Measurements from ENCODE around the gene BIN1. TPM values are rescaled to one million over a fixed set of nuclear protein-coding genes. Genes with fewer than 3 reads are reported as not detected.

BIN1 gene
- total RNA-seq, 1 donor from 2014 or later: 99.0 TPM

GRCh38 chr2:127011796-127012195 is 95.2 kb downstream of the BIN1 start:
- H3K4me3 ChIP-seq (ENCODE audit: low read depth, low read length): no peak overlapping the region
- no peak for DNase-seq (ENCODE audit: low read depth)
- TF ChIP-seq, protein P1, sequence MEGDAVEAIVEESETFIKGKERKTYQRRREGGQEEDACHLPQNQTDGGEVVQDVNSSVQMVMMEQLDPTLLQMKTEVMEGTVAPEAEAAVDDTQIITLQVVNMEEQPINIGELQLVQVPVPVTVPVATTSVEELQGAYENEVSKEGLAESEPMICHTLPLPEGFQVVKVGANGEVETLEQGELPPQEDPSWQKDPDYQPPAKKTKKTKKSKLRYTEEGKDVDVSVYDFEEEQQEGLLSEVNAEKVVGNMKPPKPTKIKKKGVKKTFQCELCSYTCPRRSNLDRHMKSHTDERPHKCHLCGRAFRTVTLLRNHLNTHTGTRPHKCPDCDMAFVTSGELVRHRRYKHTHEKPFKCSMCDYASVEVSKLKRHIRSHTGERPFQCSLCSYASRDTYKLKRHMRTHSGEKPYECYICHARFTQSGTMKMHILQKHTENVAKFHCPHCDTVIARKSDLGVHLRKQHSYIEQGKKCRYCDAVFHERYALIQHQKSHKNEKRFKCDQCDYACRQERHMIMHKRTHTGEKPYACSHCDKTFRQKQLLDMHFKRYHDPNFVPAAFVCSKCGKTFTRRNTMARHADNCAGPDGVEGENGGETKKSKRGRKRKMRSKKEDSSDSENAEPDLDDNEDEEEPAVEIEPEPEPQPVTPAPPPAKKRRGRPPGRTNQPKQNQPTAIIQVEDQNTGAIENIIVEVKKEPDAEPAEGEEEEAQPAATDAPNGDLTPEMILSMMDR (conservative IDR thresholded peaks at IDR 0.05; ENCODE audit: low read depth, low read length): no peak

- H3K4me3 ChIP-seq (ENCODE audit: low read depth, low read length): no peak overlapping the region
- TF ChIP-seq, protein P1 (conservative IDR thresholded peaks at IDR 0.05; ENCODE audit: low read depth, low read length): no peak
- no peak for DNase-seq (ENCODE audit: low read depth)
These were observed 95.7 kb downstream of the BIN1 start for GRCh38 chr2:127011231-127011661.

GRCh38 chr2:127008265-127009015 is 98.5 kb downstream of the BIN1 start:
- DNase-seq (ENCODE audit: low read depth): no peak
- TF ChIP-seq, protein P1 (conservative IDR thresholded peaks at IDR 0.05; ENCODE audit: low read depth, low read length): no peak

DNA sequence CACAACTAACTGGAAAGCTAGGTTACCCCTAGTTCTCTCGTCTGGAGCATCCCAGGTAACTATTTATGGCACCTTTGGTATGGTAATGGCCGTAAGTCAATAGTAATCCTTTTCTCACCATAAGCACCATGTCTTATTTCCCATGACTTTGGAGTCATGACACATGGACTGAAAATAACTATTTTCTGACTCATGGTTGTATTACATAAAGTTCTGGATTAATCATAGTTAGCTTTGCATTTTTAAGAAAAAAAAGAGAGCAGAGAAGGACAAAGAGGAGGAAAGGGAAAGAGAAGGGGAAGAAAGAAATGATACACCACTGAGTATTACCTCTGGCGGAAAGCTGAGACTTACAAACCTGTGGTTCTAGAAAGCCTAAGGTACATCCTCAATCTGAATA is 99.3 kb downstream of the BIN1 start:
- DNase-seq (ENCODE audit: low read depth): no peak
- no peak overlapping the region for H3K4me3 ChIP-seq (ENCODE audit: low read depth, low read length)
- TF ChIP-seq, protein P1 (conservative IDR thresholded peaks at IDR 0.05; ENCODE audit: low read depth, low read length): no peak

More at GRCh38 chr2:127008265-127009015, 98.5 kb downstream of the BIN1 start:
- H3K4me3 ChIP-seq (ENCODE audit: low read depth, low read length): no peak overlapping the region

GRCh38 chr2:127006962-127007361 is 100.0 kb downstream of the BIN1 start:
- H3K4me3 ChIP-seq (ENCODE audit: low read depth, low read length): no peak overlapping the region
- no peak for DNase-seq (ENCODE audit: low read depth)
- TF ChIP-seq, protein P1 (conservative IDR thresholded peaks at IDR 0.05; ENCODE audit: low read depth, low read length): no peak

DNA sequence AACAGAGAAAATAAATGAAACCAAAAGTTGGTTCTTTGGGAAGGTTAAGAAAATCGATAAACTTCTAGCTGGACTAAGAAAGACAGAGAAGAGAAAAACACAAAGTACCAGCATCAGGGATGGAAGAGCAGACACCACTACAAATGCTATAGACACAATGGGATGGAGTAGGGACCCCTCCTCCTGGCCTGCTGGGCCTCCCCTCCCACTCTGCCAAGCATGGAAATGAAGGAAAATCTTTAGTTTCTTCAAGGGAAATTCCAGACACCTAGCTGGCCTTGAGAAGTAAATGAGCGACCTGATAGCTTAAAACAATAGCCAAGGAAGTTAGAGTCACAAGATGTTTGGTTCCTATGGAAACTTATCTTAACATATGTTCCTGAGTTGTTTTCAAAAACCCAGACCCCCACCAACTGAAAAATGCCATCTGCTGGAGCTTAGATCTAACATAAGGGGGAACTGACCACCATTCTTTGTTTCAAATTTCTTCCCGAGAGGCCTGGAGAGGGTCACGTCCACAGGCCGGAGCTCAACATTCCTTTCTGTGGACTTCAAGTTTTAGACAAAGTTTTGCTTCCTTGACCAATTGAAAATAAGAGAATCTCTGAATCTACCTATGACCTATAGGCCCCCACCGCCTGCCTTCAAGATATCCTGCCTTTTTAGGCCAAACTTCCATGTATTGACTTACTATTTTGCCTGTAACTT is 101.9 kb downstream of the BIN1 start:
- TF ChIP-seq, protein P1 (conservative IDR thresholded peaks at IDR 0.05; ENCODE audit: low read depth, low read length): no peak
- H3K4me3 ChIP-seq (ENCODE audit: low read depth, low read length): no peak overlapping the region
- DNase-seq (ENCODE audit: low read depth): no peak
